Activated CD4-positive, CD25-positive, alpha-beta regulatory T cell (primary cell): ENCODE results near the gene GRM3.

Experiments
- DNase-seq, 4 experiments: peaks; one replicate each; lab custom pipeline; 2025; lab: John Stamatoyannopoulos, UW

The GRM3 gene

DNA sequence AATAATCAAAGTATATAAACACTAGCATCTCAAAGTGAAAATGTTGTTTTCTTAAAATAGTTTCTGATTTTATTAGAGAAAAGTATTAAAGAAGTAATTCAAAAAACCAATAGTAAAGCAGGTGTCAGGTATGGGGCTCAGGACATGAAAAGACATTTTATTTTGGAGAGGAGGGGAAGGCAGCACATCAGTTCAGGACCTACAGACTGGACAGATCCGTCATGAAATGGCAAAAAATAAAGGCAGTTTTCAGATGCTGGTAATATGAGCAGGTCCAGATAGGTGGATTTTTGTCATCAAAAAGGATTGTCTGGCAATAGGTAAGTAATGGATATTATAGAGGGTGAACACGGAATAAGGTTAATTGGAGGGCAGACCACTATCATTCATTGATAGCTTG lies 49.0 kb downstream of the GRM3 start:
- DNase-seq, result no peak

DNA sequence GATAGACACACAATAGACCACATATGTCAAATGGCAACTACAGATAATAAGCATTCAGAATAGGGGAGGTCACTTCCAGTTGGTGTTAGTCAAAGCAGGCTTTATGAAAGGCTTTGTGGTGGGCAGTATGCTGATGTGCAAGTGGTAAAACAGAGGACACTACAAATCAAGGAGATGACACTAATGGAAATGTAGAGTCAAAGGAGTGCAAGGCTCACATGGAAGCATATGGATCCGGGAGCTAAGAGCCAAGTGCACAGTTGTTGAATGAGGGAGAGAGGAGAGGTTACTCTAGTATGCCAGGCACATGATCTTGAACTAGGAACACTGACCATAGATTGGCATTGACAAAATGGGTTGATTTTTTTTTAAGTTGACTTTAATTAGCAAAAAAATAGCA lies 62.7 kb downstream of the GRM3 start:
- DNase-seq, result no peak

DNA sequence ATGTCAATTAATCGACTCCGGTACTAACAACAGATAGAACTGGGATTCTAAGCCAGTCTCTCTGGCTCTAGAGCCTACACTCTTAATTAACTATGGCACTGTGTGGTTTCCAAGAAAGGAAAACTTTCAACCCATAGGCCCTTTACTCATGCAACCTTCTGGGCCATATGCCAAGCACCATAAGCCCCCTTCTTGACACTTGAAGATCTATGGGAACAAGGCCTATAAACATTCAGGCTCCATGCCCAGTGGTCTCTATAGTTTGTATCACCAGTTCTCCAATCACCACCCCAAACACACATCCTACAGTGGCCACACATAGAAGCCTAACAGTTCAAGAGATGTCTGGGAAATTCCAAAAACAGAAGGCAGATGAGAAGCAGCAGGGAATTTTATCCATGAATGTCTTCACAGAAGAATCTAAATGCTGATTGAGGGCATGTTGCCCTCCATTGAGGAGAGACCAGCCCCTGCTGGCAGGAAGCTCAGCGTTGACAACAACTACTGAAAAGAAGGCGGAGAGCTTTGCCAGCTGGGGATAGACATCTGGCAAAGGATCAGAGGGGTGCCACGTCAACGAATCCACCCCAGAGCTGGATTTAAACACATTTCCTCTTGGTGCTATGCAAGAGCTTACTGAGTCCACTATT lies 64.4 kb downstream of the GRM3 start:
- DNase-seq, result no peak

DNA sequence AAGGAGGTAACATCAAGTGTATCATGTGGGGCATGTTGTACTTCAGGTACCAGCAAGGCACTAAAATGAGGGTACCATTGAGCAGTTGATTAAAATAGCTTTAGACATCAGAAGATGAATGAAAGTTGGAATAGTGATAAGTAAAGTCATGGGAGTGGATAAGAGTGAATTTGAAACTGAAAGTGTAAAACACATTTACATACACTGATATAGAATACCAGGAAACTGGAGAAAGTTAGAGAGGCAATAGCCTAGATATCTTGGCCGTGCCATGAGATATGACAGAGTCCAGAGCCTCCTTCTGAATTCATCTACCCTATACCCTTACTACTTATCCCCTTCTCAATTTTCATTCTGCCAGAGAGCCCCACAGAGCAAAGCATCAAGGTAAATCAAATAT lies 76.6 kb downstream of the GRM3 start:
- no peak for DNase-seq

DNA sequence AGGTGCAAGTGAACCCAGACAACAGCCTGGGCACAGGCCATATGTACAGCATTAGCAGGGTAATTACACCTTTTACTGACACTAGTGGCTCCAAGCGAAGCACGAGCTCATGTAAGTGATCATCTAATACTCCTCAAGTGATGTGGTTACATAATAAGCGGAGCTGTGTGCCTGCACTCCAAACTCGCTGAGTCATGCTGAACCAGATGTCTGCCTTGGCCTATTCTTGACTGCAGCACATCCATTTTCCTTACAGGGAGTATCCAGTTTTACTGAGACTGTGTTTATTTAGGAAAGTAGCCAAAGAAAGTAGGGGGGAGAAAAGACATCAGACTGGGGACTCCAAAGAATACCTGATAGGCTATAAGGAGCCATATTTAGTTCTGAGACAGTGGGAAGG lies 90.1 kb downstream of the GRM3 start:
- DNase-seq, result no peak

GRCh38 chr7:86745013-86745745 lies 101.5 kb downstream of the GRM3 start:
- DNase-seq, result no peak

- DNase-seq, result no peak
Measured at GRCh38 chr7:86747698-86748097, 104.0 kb downstream of the GRM3 start.

DNA sequence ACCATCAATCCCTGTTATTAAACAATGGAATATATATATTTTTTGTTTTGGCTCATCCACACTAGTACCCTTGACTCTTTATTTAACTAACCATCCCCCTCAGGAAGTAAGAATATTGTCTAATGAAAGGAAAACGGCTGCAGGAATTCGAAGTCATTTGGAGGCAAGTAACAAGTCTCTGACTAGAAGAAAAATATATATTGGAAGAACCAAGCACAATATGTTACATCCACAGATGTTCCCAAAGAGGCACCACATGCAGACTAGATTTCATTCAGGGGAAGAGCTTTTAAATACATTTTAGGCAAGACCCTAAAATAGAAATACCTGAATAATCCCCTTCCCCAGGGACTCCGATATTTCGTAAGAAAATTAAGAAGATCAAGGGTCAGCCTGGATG lies 104.5 kb downstream of the GRM3 start:
- no peak for DNase-seq

GRCh38 chr7:86748843-86749719 lies 105.4 kb downstream of the GRM3 start:
- DNase-seq, result no peak

DNA sequence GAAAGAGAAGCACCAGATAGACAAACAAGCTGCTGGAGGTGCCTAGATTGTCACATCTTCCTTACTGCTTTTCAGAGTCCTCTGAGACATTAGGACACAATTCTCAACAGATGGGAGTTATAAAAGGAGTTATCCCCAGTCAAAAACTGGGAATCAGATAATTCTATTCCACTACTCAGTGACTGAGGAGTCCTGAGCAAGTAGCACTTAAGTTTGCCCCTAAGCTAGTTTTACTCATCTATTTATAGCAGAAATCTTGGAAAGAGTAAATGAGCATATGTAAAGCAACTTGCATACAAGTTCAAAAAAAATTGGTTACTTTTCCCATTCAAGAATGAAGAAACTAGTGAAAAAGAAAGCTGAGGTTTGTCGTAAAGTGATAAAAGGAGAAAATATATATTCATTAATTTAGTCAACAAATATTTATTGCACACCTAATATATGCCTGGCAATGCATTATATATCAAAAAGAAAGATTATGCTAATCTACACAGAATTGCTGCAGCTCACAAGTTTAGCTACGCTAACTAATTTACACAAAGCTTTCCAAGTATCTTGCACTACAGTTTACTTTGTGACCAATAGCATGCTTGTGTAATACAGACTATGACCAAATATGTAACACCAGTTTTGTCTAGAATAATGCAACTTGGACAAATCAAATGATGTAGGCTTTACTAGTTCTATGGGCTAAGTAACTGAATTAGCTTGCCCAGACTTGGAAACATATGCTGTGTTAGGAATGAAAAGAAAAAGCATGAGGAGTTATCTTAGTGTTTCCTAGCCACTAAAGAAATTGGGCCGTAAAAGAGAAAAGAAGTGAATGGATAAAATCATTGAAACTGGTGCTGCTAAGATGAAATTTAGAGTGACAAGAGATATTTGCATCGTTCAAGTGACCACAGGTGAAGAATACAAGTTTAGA lies 106.3 kb downstream of the GRM3 start:
- no peak for DNase-seq

- no peak for DNase-seq
Measured at GRCh38 chr7:86760236-86760635, 116.5 kb downstream of the GRM3 start.

GRCh38 chr7:86762129-86762528 lies 118.4 kb downstream of the GRM3 start:
- DNase-seq, result no peak

GRCh38 chr7:86765931-86766330 lies 122.2 kb downstream of the GRM3 start:
- DNase-seq, result no peak

DNA sequence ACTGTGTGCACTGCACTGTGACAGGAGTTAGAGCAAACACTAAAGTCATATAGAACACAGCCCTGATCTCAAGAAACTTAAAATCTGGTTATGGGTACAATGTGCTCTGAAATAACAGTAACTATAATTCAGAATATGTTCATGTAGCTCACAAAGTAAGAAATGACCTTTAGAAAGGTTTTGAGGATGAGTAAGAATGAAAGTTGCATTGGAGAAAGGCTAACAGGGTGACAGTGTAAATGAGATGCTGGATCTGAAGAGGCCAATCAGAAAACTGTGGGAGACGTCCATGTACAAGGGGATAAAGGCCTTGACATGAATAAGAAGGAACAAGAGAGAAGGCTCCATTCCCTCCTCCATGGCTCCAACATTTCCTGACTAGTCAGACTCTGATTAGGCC lies 124.7 kb downstream of the GRM3 start:
- no peak for DNase-seq

DNA sequence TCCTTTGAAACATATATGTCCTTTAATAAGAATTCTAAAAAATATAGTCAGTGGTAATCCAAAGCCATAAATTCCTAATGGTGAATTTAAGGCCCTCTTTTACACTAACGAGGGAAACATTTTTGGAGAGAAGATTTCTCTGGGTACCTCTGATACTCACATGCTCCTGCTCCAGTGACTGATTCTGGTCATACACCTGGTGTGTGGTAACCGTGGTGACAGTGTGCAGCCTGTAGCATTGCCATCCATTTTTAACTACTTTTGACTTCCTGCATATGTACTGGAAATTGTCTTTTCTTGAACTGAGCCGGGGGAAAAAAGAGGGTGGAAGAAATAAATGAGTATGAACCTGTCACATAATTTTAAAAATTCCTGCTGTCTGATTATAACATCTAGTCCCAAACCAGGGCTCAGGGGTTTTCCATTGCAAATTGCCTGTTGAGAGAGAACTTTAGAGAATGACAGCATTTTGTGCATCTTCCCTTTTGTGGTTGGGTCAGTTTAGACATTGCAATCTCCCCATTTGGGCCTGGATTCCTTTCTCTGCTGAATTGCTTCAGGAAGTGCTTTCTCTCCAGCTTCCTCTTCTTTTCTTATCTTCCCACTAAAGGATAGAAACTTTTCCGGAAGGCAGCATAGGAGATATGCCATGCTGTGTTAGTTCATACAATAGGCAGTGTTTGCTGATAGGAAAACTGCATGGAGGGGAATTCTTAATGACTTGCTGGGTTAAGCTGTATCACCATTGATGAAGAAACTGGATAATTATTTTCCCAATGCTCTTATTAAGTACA lies 125.5 kb downstream of the GRM3 start:
- DNase-seq, result no peak

DNA sequence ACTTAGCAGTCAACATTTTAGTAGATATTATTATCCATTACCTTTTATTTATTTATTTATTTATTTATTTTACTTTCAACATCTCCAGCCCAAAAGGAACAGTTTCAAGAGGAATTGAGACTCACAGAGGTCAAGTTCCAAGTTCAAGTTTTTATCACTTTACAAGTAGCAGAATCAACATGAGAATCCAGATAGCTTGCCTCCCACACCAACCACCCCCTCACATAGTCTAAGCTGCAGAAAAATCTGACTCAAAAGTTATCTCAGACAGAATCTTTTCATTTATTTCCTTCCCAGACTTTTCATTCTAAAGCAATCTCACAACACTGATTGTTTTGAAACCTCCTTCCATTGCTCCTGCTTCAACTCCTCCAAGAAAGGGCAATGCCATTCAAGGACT lies 129.6 kb downstream of the GRM3 start:
- no peak for DNase-seq

- DNase-seq, result no peak
Measured at GRCh38 chr7:86775203-86775602, 131.5 kb downstream of the GRM3 start.

DNA sequence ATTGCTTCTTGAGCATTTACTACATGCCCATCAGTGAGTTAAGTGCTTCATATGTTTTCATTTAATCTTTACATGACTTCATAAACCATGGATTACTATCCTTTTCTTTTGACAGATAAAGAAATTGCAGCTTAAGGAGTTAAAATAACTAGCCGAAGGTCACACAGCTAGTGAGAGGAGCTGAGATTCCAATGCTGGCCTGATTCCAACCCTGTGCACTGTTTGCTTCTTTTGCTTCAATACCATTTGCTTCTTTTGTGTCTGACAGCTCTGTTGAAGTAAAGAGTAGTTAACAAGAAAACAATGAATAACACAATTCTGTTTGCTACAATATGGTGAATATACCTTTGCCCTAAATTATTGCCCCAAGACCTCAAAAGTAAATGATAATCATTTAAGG lies 132.4 kb downstream of the GRM3 start:
- DNase-seq, result no peak

DNA sequence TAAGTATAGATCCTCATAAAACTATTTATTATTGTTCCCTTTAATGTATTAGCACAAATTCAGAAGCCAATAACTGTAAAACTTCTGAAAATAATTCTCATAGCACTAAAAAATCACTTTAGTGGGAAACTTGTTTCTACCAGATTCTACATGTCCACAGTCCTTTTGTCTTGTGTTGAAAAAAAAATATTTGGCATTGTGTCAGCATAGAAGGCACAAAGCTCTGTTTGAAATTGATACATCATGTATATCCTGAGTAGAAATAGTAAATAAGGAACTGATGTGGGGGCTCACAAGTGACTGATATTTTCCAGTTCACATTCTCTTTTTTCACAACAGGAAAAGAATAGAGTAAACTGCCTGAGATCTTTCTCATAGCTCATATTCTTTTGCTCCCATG lies 134.6 kb downstream of the GRM3 start:
- no peak for DNase-seq

DNA sequence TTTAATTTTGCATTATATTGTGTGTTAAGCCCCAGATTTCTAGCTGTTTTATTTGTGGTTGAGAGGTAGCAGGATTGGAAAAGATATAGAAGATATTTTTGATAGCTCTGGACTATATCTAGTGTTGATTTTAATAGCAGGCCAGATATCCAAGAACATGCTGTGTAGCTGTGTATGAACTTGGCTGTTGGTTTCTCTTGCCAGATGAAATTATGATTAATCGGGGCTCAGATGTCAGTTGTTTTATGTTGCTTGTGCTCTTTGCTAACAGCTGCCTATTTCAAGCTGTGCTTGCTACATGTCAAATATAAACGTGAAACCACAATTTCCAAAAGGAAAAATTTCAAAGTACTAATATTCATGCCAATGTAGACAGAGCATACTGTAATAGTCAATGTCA lies 141.1 kb downstream of the GRM3 start:
- DNase-seq, result no peak

GRCh38 chr7:86785641-86786040 lies 141.9 kb downstream of the GRM3 start:
- DNase-seq, result no peak
